Body of pancreas (tissue), 4 donors: Measurements from ENCODE around the gene TEX264. TPM values are rescaled to one million over a fixed set of nuclear protein-coding genes. Genes with fewer than 3 reads are reported as not detected.

ENCODE experiments used
- ATAC-seq: fragments of 150-250 bp; one replicate; pipeline ENCODE4 v1.9.1; 2016
- DNase-seq, 4 donors: peaks; one replicate each; pipeline ENCODE4 v3.0.0-alpha.2; 2019
- H3K27ac ChIP-seq, 4 donors: fragments of 200-600 bp; sonication (generic); 1 replicate in 3 of 4; 2 replicates in 1 of 4; pipeline versions ENCODE4 v1.5.1 to v1.6.1; 2016 to 2019; ENCODE audit warnings: mild to moderate bottlenecking in 1 of 4, mixed read lengths in 1 of 4, moderate library complexity in 1 of 4
- H3K27me3 ChIP-seq, 2 donors: fragments of 200-600 bp; sonication (generic); one replicate each; pipeline ENCODE4 v1.6.0; 2016; ENCODE audit warnings: mild to moderate bottlenecking in 1 of 2
- H3K36me3 ChIP-seq, 2 donors: fragments of 200-600 bp; sonication (generic); replicated peaks in 1 of 2; 2 replicates each; pipeline ENCODE4 v1.5.1; 2016; ENCODE audit warnings: low read depth in 2 of 2; ENCODE audit not compliant: insufficient read depth in 1 of 2
- H3K4me1 ChIP-seq: fragments of 200-600 bp; sonication (generic); one replicate; pipeline ENCODE4 v1.6.0; 2016
- H3K4me3 ChIP-seq, 2 donors: fragments of 200-600 bp; sonication (generic); 1 replicate in 1 of 2; 2 replicates in 1 of 2; pipeline ENCODE4 v1.5.1; 2016 to 2019
- H3K9me3 ChIP-seq, 3 donors: fragments of 200-600 bp; sonication (generic); 1 replicate in 2 of 3; 2 replicates in 1 of 3; pipeline ENCODE4 v1.5.1; 2016
- CTCF ChIP-seq, 7 experiments: fragments of 450-650 bp in 4 of 7; fragments of 200-600 bp in 3 of 7; sonication (generic) in 3 of 7; IDR thresholded peaks; one replicate each; pipeline ENCODE4 v1.5.1; 2016 to 2019; ENCODE audit warnings: antibody characterized with exemption in 7 of 7
- POLR2A ChIP-seq, 3 donors: fragments of 450-650 bp; IDR thresholded peaks; one replicate each; pipeline ENCODE4 v1.6.1; 2016; ENCODE audit warnings: antibody characterized with exemption in 3 of 3, mild to moderate bottlenecking in 2 of 3
- WGBS, 2 donors: methylation state at CpG; one replicate each; pipeline ENCODE4 v1.1.5; 2017; 5-methylcytosine and 5-hydroxymethylcytosine counted together
- intact Hi-C: fragments of 100-400 bp; cut with DNase I; formaldehyde crosslinking; loops from one replicate; pipeline ENCODE4 v1.15.1; 2023
- total RNA-seq, 2 donors: library from RNA; depleted of rRNA; stranded (reverse); fragments of >200 nt; gene quantifications; one replicate each; pipeline ENCODE4 v1.1.0, GENCODE V29; 2016

Gene TEX264
- total RNA-seq = 10 to 100 TPM; 41.2 to 44.1 TPM

- no peak for TF ChIP-seq CTCF (IDR thresholded peaks at IDR 0.05)
- peak; percentile 62 to 79 (median 77) for TF ChIP-seq POLR2A (IDR thresholded peaks at IDR 0.05)
- ATAC-seq (peak; percentile 83), DNase-seq (peak; percentile 90 to 92 (median 91))
- H3K27me3 ChIP-seq = no peaks in the 10 kb centered on the region
- no peaks in the 10 kb centered on the region for H3K36me3 ChIP-seq
- 0 to 2% methylated on average over 9 to 66 of the region's 81 CpGs for WGBS, 2 donors
- no peaks in the 10 kb centered on the region for H3K9me3 ChIP-seq
- H3K27ac ChIP-seq = peak within 1 kb of the TSS; percentile 58 to 96 (median 92)
- H3K4me1 ChIP-seq = peaks cover 31% of the 10 kb centered on the region
- peak within 1 kb of the TSS; percentile 68 to 75 for H3K4me3 ChIP-seq
- intact Hi-C loops = loop anchor here (10.0 kb wide), 1 partner anchor 276 kb away; the partner anchor contains the start of gene RBM15B
Measured at GRCh38 chr3:51670823-51671733, at the start of gene TEX264. Gene TEX264 (plus strand): TSS chr3:51671252. CDS start chr3:51674305, 3,053 bp downstream.

GRCh38 chr3:51622413-51622812 is 48.6 kb upstream of the TEX264 start:
- peaks cover 28% of the 10 kb centered on the region for H3K4me1 ChIP-seq
- no peak for ATAC-seq
- 91 to 98% methylated on average over 3 of the region's 3 CpGs for WGBS, 2 donors
- H3K9me3 ChIP-seq = no peaks in the 10 kb centered on the region
- no peak overlapping the region for H3K4me3 ChIP-seq
- DNase-seq = no peak
- no peak for TF ChIP-seq CTCF (IDR thresholded peaks at IDR 0.05)
- TF ChIP-seq POLR2A (IDR thresholded peaks at IDR 0.05) = no peak
- H3K36me3 ChIP-seq = no peaks in the 10 kb centered on the region
- H3K27me3 ChIP-seq = no peaks in the 10 kb centered on the region
- H3K27ac ChIP-seq = peak overlapping the region in 1 of 4 donors; percentile 69
- intact Hi-C loops = no loop called here

- DNase-seq = peak in 3 of 4 donors; percentile 16 to 45 (median 16)
- WGBS, 2 donors = 76 to 88% methylated on average over 4 of the region's 4 CpGs
- H3K9me3 ChIP-seq = no peaks in the 10 kb centered on the region
- intact Hi-C loops = no loop called here
- H3K36me3 ChIP-seq = no peaks in the 10 kb centered on the region
- H3K4me1 ChIP-seq = peaks cover 28% of the 10 kb centered on the region
- ATAC-seq = no peak
- no peak overlapping the region for H3K4me3 ChIP-seq
- TF ChIP-seq POLR2A (IDR thresholded peaks at IDR 0.05) = no peak
- no peak for TF ChIP-seq CTCF (IDR thresholded peaks at IDR 0.05)
- no peaks in the 10 kb centered on the region for H3K27me3 ChIP-seq
- no peak overlapping the region for H3K27ac ChIP-seq
Measured at GRCh38 chr3:51622868-51623267, 48.2 kb upstream of the TEX264 start.

- H3K4me1 ChIP-seq = no peaks in the 10 kb centered on the region
- ATAC-seq (no peak), DNase-seq (no peak)
- no peaks in the 10 kb centered on the region for H3K9me3 ChIP-seq
- no peak overlapping the region for H3K27ac ChIP-seq
- no peaks in the 10 kb centered on the region for H3K27me3 ChIP-seq
- WGBS, 2 donors = 87 to 93% methylated on average over 4 of the region's 4 CpGs
- H3K36me3 ChIP-seq = peaks cover 5 to 14% of the 10 kb centered on the region in 2 donors
- no peak for TF ChIP-seq POLR2A (IDR thresholded peaks at IDR 0.05)
- no peak for TF ChIP-seq CTCF (IDR thresholded peaks at IDR 0.05)
- intact Hi-C loops = no loop called here
- no peak overlapping the region for H3K4me3 ChIP-seq
Measured at GRCh38 chr3:51630513-51630912, 40.5 kb upstream of the TEX264 start.
